ENCODE data around the gene FOCAD.

The FOCAD gene

GRCh38 chr9:20746967-20747366 lies 62.9 kb downstream of the FOCAD start:
- H2AFZ ChIP-seq, result no peak overlapping the region
- no peaks in the 10 kb centered on the region for H3K4me1 ChIP-seq
- no peak for TF ChIP-seq CTCF (IDR thresholded peaks at IDR 0.05)
- H3K9me3 ChIP-seq (ENCODE audit: control insufficient read depth, low read length), result no peaks in the 10 kb centered on the region
- H3K4me2 ChIP-seq (ENCODE audit: low read length), result no peak overlapping the region
- H3K9ac ChIP-seq, result no peak overlapping the region
- H3K36me3 ChIP-seq (ENCODE audit: control insufficient read depth, insufficient read depth, low read length), result no peaks in the 10 kb centered on the region
- H3K79me2 ChIP-seq, result no peaks in the 10 kb centered on the region
- no peak overlapping the region for H3K4me3 ChIP-seq (ENCODE audit: low read depth, low read length)
- H3K27me3 ChIP-seq (ENCODE audit: control insufficient read depth, insufficient read depth, low read length), result no peaks in the 10 kb centered on the region
- no peak overlapping the region for H3K27ac ChIP-seq

- Histone ChIP-seq H3K27me3 (ENCODE audit: control insufficient read depth, insufficient read depth, low read length) (no peaks in the 10 kb centered on the region), H2AFZ (no peak overlapping the region), H3K27ac (no peak overlapping the region), H3K36me3 (ENCODE audit: control insufficient read depth, insufficient read depth, low read length) (no peaks in the 10 kb centered on the region), H3K4me3 (ENCODE audit: low read depth, low read length) (no peak overlapping the region), H3K4me2 (ENCODE audit: low read length) (no peak overlapping the region), H3K4me1 (no peaks in the 10 kb centered on the region), H3K9ac (no peak overlapping the region), H3K79me2 (no peaks in the 10 kb centered on the region), H3K9me3 (ENCODE audit: control insufficient read depth, low read length) (no peaks in the 10 kb centered on the region)
- TF ChIP-seq CTCF (IDR thresholded peaks at IDR 0.05), result no peak
These were observed 65.6 kb downstream of the FOCAD start for GRCh38 chr9:20749496-20750198.

- H3K4me1 ChIP-seq, result no peaks in the 10 kb centered on the region
- no peaks in the 10 kb centered on the region for H3K36me3 ChIP-seq (ENCODE audit: control insufficient read depth, insufficient read depth, low read length)
- H3K4me3 ChIP-seq (ENCODE audit: low read depth, low read length), result no peak overlapping the region
- H3K9me3 ChIP-seq (ENCODE audit: control insufficient read depth, low read length), result no peaks in the 10 kb centered on the region
- H3K27me3 ChIP-seq (ENCODE audit: control insufficient read depth, insufficient read depth, low read length), result no peaks in the 10 kb centered on the region
- no peak overlapping the region for H2AFZ ChIP-seq
- H3K27ac ChIP-seq, result no peak overlapping the region
- no peaks in the 10 kb centered on the region for H3K79me2 ChIP-seq
- TF ChIP-seq CTCF (IDR thresholded peaks at IDR 0.05), result no peak
- no peak overlapping the region for H3K4me2 ChIP-seq (ENCODE audit: low read length)
- no peak overlapping the region for H3K9ac ChIP-seq
These were observed 69.7 kb downstream of the FOCAD start for GRCh38 chr9:20753761-20754160.

DNA sequence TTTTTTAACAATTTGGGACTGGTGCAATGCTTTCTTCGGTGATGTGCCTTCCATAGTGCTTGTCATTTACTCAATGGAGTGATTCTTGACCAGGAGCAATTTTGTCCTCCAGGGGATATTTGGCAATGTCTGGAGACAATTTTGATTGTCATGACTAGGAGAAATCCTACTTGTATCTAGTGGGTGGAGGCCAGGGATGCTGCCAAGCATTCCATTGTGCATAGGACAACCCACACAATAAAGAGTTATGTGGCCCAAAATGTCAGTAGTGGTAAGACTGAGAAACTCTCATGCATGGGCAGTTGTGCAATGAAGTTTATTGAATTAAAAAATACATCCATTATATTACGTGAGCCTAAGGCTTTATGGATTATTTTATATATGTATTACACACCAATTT lies 70.5 kb downstream of the FOCAD start:
- Histone ChIP-seq H3K9ac (no peak overlapping the region), H3K9me3 (ENCODE audit: control insufficient read depth, low read length) (no peaks in the 10 kb centered on the region), H2AFZ (no peak overlapping the region), H3K4me3 (ENCODE audit: low read depth, low read length) (no peak overlapping the region), H3K4me2 (ENCODE audit: low read length) (no peak overlapping the region), H3K27ac (no peak overlapping the region), H3K4me1 (no peaks in the 10 kb centered on the region), H3K36me3 (ENCODE audit: control insufficient read depth, insufficient read depth, low read length) (no peaks in the 10 kb centered on the region), H3K27me3 (ENCODE audit: control insufficient read depth, insufficient read depth, low read length) (no peaks in the 10 kb centered on the region), H3K79me2 (no peaks in the 10 kb centered on the region)
- TF ChIP-seq CTCF (IDR thresholded peaks at IDR 0.05), result no peak

DNA sequence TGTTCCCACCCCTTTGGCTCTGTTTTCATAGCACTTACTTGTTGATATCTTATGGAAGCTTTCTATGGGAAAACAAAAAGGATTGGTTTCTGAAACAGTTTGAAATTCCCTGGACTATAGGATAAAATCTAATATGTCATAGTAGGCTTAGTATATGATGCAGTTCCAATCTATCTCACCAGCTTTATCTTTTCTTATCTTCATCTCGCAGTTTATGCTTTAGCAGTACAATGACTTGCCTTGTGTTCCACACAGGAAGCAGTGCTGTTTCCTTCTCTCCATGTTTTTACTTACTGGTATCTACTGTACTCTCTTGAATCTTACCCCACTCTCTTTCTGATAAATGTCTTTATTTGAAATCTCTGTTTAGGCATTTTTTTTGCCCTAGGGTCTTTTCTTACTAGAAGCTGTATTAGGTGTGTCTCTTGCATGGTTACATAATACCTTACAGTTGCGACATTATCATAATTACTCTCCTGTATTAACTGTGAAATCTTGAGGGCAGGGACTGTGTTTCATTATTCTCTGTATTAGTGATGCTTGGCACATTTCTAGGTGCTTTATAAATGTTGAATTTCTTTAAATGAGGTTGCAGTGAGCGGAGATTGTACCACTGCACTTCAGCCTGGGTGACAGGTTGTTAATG lies 76.3 kb downstream of the FOCAD start:
- Histone ChIP-seq H3K4me2 (ENCODE audit: low read length) (no peak overlapping the region), H3K4me3 (ENCODE audit: low read depth, low read length) (no peak overlapping the region), H2AFZ (no peak overlapping the region), H3K27me3 (ENCODE audit: control insufficient read depth, insufficient read depth, low read length) (no peaks in the 10 kb centered on the region), H3K27ac (no peak overlapping the region), H3K79me2 (no peaks in the 10 kb centered on the region), H3K9ac (no peak overlapping the region), H3K4me1 (no peaks in the 10 kb centered on the region), H3K9me3 (ENCODE audit: control insufficient read depth, low read length) (no peaks in the 10 kb centered on the region), H3K36me3 (ENCODE audit: control insufficient read depth, insufficient read depth, low read length) (no peaks in the 10 kb centered on the region)
- no peak for TF ChIP-seq CTCF (IDR thresholded peaks at IDR 0.05)
